Middle frontal gyrus (tissue), 1 donor: ENCODE results near the gene RMC1.
"Not testable (repeated sequence)": the region's sequence is repeated elsewhere in the genome, so short reads cannot be mapped to it uniquely, and the experiment has no call there.

Source experiments
- DNase-seq: peaks from one replicate; pipeline ENCODE4 v3.0.0-alpha.2; 2015; ENCODE audit warnings: low spot score; ENCODE audit errors: extremely low spot score

The RMC1 gene

GRCh38 chr18:23498117-23498516, 5.2 kb upstream of the RMC1 start:
- no peak for DNase-seq

GRCh38 chr18:23498877-23499276, 4.4 kb upstream of the RMC1 start:
- peak; percentile 57 for DNase-seq

- DNase-seq: no peak
Observed at GRCh38 chr18:23499291-23499781, 4.0 kb upstream of the RMC1 start.

- DNase-seq: no peak
Observed at GRCh38 chr18:23501626-23502025, 1.7 kb upstream of the RMC1 start.

GRCh38 chr18:23502516-23503037, 734 bp upstream of the RMC1 start:
- no peak for DNase-seq

- DNase-seq: no peak
Observed at GRCh38 chr18:23503963-23504344, 643 bp downstream of the RMC1 start.

- DNase-seq: no peak
Observed at GRCh38 chr18:23504720-23505119, 1.4 kb downstream of the RMC1 start.

- no peak for DNase-seq
Observed at GRCh38 chr18:23506393-23506792, 3.1 kb downstream of the RMC1 start.

- DNase-seq: not testable (repeated sequence)
Observed at GRCh38 chr18:23510923-23511322, 7.6 kb downstream of the RMC1 start.

- not testable (repeated sequence) for DNase-seq
Observed at GRCh38 chr18:23512216-23512615, 8.9 kb downstream of the RMC1 start.

GRCh38 chr18:23512641-23513040, 9.3 kb downstream of the RMC1 start:
- no peak for DNase-seq

GRCh38 chr18:23515911-23516546, 12.7 kb downstream of the RMC1 start:
- DNase-seq: peak; percentile 81

GRCh38 chr18:23519734-23520133, 16.4 kb downstream of the RMC1 start:
- DNase-seq: no peak

- DNase-seq: no peak
Observed at GRCh38 chr18:23521271-23521670, 18.0 kb downstream of the RMC1 start.

GRCh38 chr18:23521907-23522306, 18.6 kb downstream of the RMC1 start:
- no peak for DNase-seq

GRCh38 chr18:23523429-23524212, 20.3 kb downstream of the RMC1 start:
- DNase-seq: no peak

GRCh38 chr18:23524213-23524707, 20.9 kb downstream of the RMC1 start:
- DNase-seq: no peak

GRCh38 chr18:23526501-23527063, 23.3 kb downstream of the RMC1 start:
- no peak for DNase-seq

- DNase-seq: no peak
Observed at GRCh38 chr18:23528580-23529472, 25.5 kb downstream of the RMC1 start.

- DNase-seq: no peak
Observed at GRCh38 chr18:23529604-23530003, 26.3 kb downstream of the RMC1 start.

- DNase-seq: no peak
Observed at GRCh38 chr18:23530195-23530594, 26.9 kb downstream of the RMC1 start.
